A549 (cell line): ENCODE results near the gene TCF3. TPM values are rescaled to one million over a fixed set of nuclear protein-coding genes. Genes with fewer than 3 reads are reported as not detected.
A peak's percentile ranks its signal among the peaks of the same experiment; 100 is the strongest.

Source experiments
- BHLHE40 ChIP-seq: IDR thresholded peaks from 2 replicates; pipeline ENCODE4 v1.6.1; 2012; ENCODE audit warnings: low read depth, low read length, inconsistent platforms
- CBX8 ChIP-seq: fragments of 200-600 bp; sonication (generic); IDR thresholded peaks from 2 replicates; pipeline ENCODE4 v1.6.1; 2016
- CHD4 ChIP-seq: fragments of 200-600 bp; sonication (generic); IDR thresholded peaks from 2 replicates; pipeline ENCODE4 v1.6.1; 2016; ENCODE audit warnings: antibody characterized with exemption, mild to moderate bottlenecking, borderline replicate concordance
- EHF ChIP-seq: fragments of 250-450 bp; sonication (Bioruptor Pico); IDR thresholded peaks from 2 replicates; pipeline ENCODE4 v1.5.0; 2020; ENCODE audit warnings: mild to moderate bottlenecking
- EP300 ChIP-seq, 2 experiments: fragments of >200 bp; sonication (Bioruptor Twin); formaldehyde crosslinking; IDR thresholded peaks; 2 replicates in 1 of 2; 3 replicates in 1 of 2; pipeline ENCODE4 v1.6.1; 2016 to 2017
- FOXS1 ChIP-seq: fragments of 250-450 bp; sonication (Bioruptor Pico); IDR thresholded peaks from 2 replicates; pipeline ENCODE4 v1.5.0; 2020; ENCODE audit warnings: mild to moderate bottlenecking, moderate library complexity
- GATA3 ChIP-seq: IDR thresholded peaks from 2 replicates; pipeline ENCODE4 v1.6.1; 2012; ENCODE audit warnings: borderline replicate concordance
- HDAC2 ChIP-seq: fragments of 200-600 bp; sonication (generic); IDR thresholded peaks from 2 replicates; pipeline ENCODE4 v1.6.1; 2016
- JUN ChIP-seq, 2 experiments: fragments of >200 bp; sonication (Bioruptor Twin); formaldehyde crosslinking; IDR thresholded peaks; 2 replicates in 1 of 2; 3 replicates in 1 of 2; pipeline ENCODE4 v1.6.1; 2016 to 2017
- JUNB ChIP-seq: fragments of >200 bp; sonication (Bioruptor Twin); formaldehyde crosslinking; IDR thresholded peaks from 2 replicates; pipeline ENCODE4 v1.6.1; 2016
- KDM1A ChIP-seq: fragments of 200-600 bp; sonication (generic); IDR thresholded peaks from 2 replicates; pipeline ENCODE4 v1.6.1; 2016; ENCODE audit warnings: low read depth, mild to moderate bottlenecking
- NPAS2 ChIP-seq: fragments of 250-450 bp; sonication (Bioruptor Pico); IDR thresholded peaks from 2 replicates; pipeline ENCODE4 v1.8.0; 2022; ENCODE audit warnings: mild to moderate bottlenecking, moderate library complexity, borderline replicate concordance
- RARB ChIP-seq: fragments of 250-450 bp; sonication (Bioruptor Pico); IDR thresholded peaks from 2 replicates; pipeline ENCODE4 v1.8.0; 2021; ENCODE audit warnings: mild to moderate bottlenecking, moderate library complexity
- RCOR1 ChIP-seq: fragments of 150-350 bp; IDR thresholded peaks from 2 replicates; pipeline ENCODE4 v1.6.1; 2014; ENCODE audit warnings: antibody characterized with exemption, low read length, low read depth
- RNF2 ChIP-seq: fragments of 200-600 bp; sonication (generic); IDR thresholded peaks from 2 replicates; pipeline ENCODE4 v1.6.1; 2016; ENCODE audit warnings: low read depth, mild to moderate bottlenecking, antibody characterized with exemption, moderate library complexity, borderline replicate concordance
- SMC3 ChIP-seq: fragments of >200 bp; sonication (Bioruptor Twin); formaldehyde crosslinking; IDR thresholded peaks from 3 replicates; pipeline ENCODE4 v1.6.1; 2018; ENCODE audit warnings: inconsistent platforms
- TFCP2L1 ChIP-seq: fragments of 250-450 bp; sonication (Bioruptor Pico); IDR thresholded peaks from 2 replicates; pipeline ENCODE4 v1.5.0; 2021; ENCODE audit warnings: mild to moderate bottlenecking
- TP53 ChIP-seq: fragments of 250-450 bp; sonication (Bioruptor Pico); IDR thresholded peaks from 2 replicates; pipeline ENCODE4 v1.5.0; 2021; ENCODE audit warnings: mild to moderate bottlenecking, moderate library complexity
- ZC3H11A ChIP-seq: fragments of 450-650 bp; IDR thresholded peaks from 2 replicates; pipeline ENCODE4 v1.6.1; 2014; ENCODE audit warnings: antibody characterized with exemption, mild to moderate bottlenecking
- ZFP36 ChIP-seq: fragments of 450-650 bp; IDR thresholded peaks from 2 replicates; pipeline ENCODE4 v1.6.1; 2014; ENCODE audit warnings: borderline replicate concordance; ENCODE audit not compliant: partially characterized antibody
- polyA plus RNA-seq, 4 experiments: library from polyadenylated mRNA; depleted of rRNA in 3 of 4; stranded (reverse); fragments of >200 nt; fragmentation: RNase III in 1 of 4; extraction: RNeasy Plus Mini Kit Qiagen cat#74134 plus additional on column Dnase treatment in 1 of 4; gene quantifications; 2 replicates in 3 of 4; 3 replicates in 1 of 4; pipeline ENCODE4 v1.2.3, GENCODE V29; 2011 to 2017
- TF ChIP-seq, protein P1 (sequence below): fragments of 250-450 bp; sonication (Bioruptor Pico); IDR thresholded peaks from 2 replicates; pipeline ENCODE4 v1.5.0; 2020; ENCODE audit warnings: low read depth, mild to moderate bottlenecking, moderate library complexity
- TF ChIP-seq, protein P2 (sequence below): fragments of 450-650 bp; IDR thresholded peaks from 2 replicates; pipeline ENCODE4 v1.6.1; 2014; ENCODE audit warnings: antibody characterized with exemption
- TF ChIP-seq, protein P3 (sequence below): IDR thresholded peaks from 2 replicates; pipeline ENCODE4 v1.6.1; 2012
- TF ChIP-seq, protein P4 (sequence below): fragments of 200-600 bp; sonication (generic); IDR thresholded peaks from 2 replicates; pipeline ENCODE4 v1.6.1; 2016; ENCODE audit warnings: antibody characterized with exemption, mild to moderate bottlenecking, moderate library complexity

The TCF3 gene
- polyA plus RNA-seq, 2 of the 4 experiments (the other 2 are of a cell fraction), result 25.6 to 52.6 TPM

DNA sequence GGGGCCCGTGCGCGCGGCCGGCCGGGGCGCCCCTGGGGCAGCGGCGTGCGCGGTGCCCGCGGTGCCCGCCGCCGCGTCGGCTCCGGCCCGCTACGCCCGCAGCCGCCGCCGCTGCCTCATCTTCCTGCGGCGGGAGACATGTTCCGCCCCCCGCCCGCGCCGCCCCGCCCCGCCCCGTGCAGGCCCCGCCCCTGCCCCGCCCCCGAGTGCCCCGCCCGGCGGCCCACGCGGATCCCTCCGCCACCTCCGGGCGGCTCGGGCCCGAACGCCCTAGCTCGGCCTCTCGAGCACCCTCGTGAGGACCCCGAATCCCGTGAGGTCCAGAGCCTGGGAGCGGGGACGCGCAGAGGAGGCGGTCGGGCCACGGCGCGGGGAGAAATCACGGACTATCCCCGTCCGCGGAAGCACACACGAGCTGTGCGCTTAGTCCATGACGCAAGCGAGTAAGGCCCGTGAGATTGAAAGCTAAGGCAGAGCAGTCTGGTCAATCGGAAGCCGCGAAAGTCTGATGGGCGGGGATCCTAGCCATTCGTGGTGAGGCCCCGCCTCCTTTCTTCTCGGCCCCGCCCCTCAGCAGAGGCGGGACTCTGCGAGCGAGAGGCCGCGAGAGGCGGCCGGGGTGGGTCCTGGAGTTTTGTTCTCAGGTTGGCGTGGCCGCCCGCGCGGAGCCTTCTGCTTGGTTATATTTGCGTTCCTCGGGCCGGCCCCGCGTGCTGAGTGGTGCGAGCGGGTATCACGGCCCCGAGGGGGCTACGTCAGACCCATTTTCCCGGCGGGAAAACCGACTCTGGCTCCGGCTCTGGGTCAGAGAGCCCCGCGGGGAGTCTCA lies at the start of gene TCF3 (continued):
- TF ChIP-seq KDM1A, result 0 out of 2 replicates have a peak, but pooled peaks have one; percentile 94
- no peak for TF ChIP-seq TP53 (CRISPR knock-in tag)
- no peak for TF ChIP-seq EHF (CRISPR knock-in tag)
- no peak for TF ChIP-seq ZC3H11A
- TF ChIP-seq, protein P1, sequence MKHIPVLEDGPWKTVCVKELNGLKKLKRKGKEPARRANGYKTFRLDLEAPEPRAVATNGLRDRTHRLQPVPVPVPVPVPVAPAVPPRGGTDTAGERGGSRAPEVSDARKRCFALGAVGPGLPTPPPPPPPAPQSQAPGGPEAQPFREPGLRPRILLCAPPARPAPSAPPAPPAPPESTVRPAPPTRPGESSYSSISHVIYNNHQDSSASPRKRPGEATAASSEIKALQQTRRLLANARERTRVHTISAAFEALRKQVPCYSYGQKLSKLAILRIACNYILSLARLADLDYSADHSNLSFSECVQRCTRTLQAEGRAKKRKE (CRISPR knock-in tag), result no peak
- no peak for TF ChIP-seq CHD4
- no peak for TF ChIP-seq RNF2
- peak; percentile 22; the same call in 1 of the 2 replicates for TF ChIP-seq GATA3
- no peak for TF ChIP-seq JUNB
- TF ChIP-seq SMC3, result no peak
- TF ChIP-seq JUN (IDR thresholded peaks at IDR 0.05), result peak in 1 of 2 experiments; percentile 60; a peak in 2 of 5 replicates
- TF ChIP-seq CBX8, result no peak
- no peak for TF ChIP-seq EP300 (IDR thresholded peaks at IDR 0.05)
- no peak for TF ChIP-seq ZFP36
- no peak for TF ChIP-seq HDAC2
- no peak for TF ChIP-seq RCOR1
- no peak for TF ChIP-seq FOXS1 (CRISPR knock-in tag)
- TF ChIP-seq TFCP2L1 (CRISPR knock-in tag), result no peak
- TF ChIP-seq, protein P2, sequence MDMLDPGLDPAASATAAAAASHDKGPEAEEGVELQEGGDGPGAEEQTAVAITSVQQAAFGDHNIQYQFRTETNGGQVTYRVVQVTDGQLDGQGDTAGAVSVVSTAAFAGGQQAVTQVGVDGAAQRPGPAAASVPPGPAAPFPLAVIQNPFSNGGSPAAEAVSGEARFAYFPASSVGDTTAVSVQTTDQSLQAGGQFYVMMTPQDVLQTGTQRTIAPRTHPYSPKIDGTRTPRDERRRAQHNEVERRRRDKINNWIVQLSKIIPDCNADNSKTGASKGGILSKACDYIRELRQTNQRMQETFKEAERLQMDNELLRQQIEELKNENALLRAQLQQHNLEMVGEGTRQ, result no peak
- no peak for TF ChIP-seq RARB (CRISPR knock-in tag)
- TF ChIP-seq, protein P3, sequence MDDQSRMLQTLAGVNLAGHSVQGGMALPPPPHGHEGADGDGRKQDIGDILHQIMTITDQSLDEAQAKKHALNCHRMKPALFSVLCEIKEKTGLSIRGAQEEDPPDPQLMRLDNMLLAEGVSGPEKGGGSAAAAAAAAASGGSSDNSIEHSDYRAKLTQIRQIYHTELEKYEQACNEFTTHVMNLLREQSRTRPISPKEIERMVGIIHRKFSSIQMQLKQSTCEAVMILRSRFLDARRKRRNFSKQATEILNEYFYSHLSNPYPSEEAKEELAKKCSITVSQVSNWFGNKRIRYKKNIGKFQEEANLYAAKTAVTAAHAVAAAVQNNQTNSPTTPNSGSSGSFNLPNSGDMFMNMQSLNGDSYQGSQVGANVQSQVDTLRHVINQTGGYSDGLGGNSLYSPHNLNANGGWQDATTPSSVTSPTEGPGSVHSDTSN, result peak; percentile 99
- TF ChIP-seq BHLHE40, result no peak
- TF ChIP-seq, protein P4, sequence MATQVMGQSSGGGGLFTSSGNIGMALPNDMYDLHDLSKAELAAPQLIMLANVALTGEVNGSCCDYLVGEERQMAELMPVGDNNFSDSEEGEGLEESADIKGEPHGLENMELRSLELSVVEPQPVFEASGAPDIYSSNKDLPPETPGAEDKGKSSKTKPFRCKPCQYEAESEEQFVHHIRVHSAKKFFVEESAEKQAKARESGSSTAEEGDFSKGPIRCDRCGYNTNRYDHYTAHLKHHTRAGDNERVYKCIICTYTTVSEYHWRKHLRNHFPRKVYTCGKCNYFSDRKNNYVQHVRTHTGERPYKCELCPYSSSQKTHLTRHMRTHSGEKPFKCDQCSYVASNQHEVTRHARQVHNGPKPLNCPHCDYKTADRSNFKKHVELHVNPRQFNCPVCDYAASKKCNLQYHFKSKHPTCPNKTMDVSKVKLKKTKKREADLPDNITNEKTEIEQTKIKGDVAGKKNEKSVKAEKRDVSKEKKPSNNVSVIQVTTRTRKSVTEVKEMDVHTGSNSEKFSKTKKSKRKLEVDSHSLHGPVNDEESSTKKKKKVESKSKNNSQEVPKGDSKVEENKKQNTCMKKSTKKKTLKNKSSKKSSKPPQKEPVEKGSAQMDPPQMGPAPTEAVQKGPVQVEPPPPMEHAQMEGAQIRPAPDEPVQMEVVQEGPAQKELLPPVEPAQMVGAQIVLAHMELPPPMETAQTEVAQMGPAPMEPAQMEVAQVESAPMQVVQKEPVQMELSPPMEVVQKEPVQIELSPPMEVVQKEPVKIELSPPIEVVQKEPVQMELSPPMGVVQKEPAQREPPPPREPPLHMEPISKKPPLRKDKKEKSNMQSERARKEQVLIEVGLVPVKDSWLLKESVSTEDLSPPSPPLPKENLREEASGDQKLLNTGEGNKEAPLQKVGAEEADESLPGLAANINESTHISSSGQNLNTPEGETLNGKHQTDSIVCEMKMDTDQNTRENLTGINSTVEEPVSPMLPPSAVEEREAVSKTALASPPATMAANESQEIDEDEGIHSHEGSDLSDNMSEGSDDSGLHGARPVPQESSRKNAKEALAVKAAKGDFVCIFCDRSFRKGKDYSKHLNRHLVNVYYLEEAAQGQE, result peak; percentile 76
- TF ChIP-seq NPAS2 (CRISPR knock-in tag), result no peak
